Bone marrow (tissue), 2 donors: ENCODE results near the gene SHROOM3.
"Not testable (repeated sequence)": the region's sequence is repeated elsewhere in the genome, so short reads cannot be mapped to it uniquely, and the experiment has no call there.

Source experiments
- DNase-seq, 2 donors: peaks; one replicate each; lab custom pipeline; 2025; lab: John Stamatoyannopoulos, UW

The SHROOM3 gene

GRCh38 chr4:76594173-76594572 is 159.1 kb downstream of the SHROOM3 start:
- no peak for DNase-seq

- DNase-seq: no peak
Observed at GRCh38 chr4:76595435-76595834, 160.4 kb downstream of the SHROOM3 start.

- no peak for DNase-seq
Observed at GRCh38 chr4:76596713-76597112, 161.7 kb downstream of the SHROOM3 start.

DNA sequence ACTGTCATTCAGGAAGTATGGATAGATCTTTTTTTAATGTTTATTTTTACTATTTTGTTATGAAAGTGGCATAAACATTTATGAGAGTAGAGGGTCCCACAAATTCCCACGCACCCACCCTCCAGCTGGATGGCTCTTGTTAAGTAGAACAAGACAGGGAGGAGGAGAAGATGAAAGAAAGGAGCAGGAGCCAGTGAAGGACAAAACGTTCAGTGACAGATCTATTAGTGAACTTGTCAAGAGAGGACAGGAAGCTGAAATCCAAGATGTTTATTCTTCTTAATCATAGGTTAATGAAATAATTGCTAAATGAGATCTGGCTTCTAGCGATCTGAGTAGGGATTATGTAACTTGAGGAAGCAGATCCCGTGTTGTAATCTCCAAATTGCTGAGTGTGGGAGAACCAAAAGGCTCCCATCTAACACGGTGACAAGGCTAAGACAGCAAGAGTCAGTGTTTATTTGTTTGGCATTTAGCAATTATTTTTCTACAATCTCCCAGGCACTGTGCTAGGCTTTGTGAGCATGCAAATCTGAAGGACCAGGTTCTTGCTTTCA is 162.5 kb downstream of the SHROOM3 start:
- no peak for DNase-seq

DNA sequence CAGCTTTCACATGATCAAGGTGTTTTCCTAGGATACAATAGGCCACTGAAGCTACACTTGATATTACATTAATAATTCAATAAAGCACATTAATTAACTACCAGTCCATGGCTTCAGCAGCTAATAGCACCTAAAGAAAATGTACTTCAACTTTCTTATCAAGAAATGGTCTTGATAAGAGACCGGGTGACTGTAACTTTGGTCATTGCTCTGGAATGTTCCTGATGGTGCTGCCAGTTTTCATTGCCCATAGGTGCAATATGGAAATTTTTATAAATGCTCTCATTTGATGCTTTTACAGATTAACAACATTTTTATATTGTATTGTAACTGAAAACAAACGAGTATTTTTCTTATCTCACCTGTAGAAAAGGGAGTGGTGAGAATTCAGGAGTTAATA is 165.4 kb downstream of the SHROOM3 start:
- DNase-seq: no peak

- no peak for DNase-seq
Observed at GRCh38 chr4:76601791-76602190, 166.8 kb downstream of the SHROOM3 start.

GRCh38 chr4:76605099-76605563 is 170.1 kb downstream of the SHROOM3 start:
- DNase-seq: no peak

GRCh38 chr4:76606645-76607265 is 171.7 kb downstream of the SHROOM3 start:
- DNase-seq: no peak

GRCh38 chr4:76607266-76607799 is 172.3 kb downstream of the SHROOM3 start:
- DNase-seq: no peak

GRCh38 chr4:76607846-76608245 is 172.8 kb downstream of the SHROOM3 start:
- no peak for DNase-seq

DNA sequence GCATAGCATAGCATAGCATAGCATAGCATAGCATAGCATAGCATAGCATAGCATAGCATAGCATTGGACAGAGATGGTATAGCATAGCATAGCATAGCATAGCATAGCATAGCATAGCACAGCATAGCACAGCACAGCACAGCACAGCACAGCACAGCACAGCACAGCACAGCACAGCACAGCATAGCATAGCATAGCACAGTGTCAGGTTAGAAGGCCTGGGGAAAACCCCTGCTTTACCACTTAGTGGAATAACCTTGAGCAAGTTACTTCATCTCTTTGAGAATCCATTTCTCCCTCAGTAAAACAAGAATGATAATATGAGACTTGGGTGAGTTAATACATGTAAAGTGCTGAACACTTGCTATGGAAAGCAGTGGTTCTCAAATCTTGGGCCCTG is 173.5 kb downstream of the SHROOM3 start:
- DNase-seq: not testable (repeated sequence)

DNA sequence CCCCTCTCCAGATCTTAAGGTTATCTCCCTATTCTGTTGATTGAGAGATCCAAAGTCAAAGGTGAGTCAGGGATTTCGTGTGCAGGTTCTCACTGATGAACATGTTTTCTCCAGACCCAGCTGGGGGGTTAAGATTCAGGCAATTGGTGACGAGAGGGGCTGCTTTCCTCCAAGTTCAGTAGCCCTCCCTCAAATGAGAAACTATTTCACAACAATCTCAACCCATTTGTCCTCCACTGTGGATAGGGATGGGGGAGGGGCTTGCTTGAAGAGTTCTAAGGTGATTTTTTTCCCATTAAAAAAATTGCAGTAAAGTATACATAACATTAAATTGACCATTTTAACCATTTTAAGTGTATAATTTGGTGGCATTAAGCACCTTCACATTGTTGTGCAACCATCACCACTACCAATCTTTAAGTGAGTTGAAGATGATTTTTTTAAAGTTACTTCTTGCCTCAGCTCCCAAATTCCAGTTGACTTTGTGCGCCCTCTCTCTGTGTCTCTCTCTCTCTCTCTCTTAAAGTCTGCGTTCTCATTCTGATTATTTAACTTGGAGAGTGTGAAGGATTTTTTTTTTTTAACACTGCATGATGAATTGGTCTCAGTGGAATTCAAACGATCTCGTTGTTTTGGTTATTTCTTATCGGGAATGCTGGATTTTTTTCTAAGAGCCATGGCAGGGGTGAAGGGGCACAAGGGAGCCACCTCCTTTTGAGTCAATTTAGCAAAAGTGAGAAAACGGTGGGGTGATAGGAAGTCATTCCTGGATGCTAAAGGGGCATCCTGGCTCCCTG is 175.9 kb downstream of the SHROOM3 start:
- DNase-seq: no peak

DNA sequence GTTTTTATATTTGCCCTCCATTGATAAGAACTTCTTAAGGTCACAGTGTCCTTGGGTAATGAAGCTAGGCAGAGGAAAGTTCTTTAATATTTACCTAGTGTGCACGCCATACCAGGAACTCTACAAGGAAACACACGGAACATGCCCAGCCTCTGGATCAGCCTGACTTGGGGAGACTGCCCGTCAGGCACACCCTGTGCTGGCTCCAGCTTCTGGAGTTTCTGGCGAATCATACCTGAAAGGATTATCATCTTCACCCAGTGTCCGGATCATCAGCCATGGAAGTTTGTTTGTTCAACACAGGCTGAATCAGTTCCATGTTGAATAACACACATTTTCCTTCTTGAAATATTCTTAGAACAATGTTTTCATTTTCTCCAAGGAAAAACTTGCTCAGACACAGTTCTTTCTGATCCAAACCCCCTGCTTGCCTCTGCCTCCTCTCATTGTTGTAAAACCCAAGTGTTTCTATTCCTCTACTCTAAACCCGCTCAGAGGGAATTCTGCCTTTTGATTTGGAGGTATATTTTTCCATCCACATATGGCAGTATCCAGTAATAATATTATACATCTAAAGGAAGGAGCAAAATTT is 176.7 kb downstream of the SHROOM3 start:
- DNase-seq: no peak

DNA sequence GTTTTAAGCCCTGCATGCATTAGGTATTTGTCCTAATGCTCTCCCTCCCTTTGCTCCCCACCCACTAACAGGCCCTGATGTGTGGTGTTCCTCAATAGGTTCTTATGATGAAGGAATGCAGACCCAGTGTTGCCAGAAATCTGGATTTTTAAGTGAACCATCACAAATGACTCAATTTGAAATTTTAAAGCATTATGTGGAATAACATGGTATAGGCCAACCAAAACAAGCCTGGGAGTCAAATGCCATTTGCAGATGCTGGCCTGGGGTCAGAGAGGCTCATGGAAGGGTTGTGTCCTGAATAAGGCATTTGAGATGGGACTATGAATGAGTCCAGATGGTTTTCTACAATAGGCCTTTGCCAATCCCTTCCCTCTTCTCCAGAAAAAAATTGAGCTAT is 179.6 kb downstream of the SHROOM3 start:
- no peak for DNase-seq

DNA sequence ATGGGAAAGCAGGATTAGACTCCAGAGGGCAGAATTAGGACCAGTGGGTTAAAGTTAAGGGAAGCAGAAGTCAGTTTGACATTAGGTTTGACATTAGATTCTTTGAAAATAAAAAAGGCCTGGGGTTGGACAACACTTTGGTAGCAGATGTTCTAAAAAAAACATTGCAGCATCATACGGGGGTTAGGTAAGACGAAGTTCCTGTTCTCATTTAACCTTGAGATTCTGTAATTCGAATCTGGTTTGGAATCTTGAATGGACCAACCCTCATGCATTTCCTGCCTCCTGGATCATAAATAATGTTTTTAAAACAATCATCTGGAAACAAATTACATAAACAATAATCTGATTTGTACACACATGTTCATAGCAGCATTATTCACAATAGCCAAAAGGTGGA is 181.0 kb downstream of the SHROOM3 start:
- DNase-seq: no peak

GRCh38 chr4:76616526-76616925 is 181.5 kb downstream of the SHROOM3 start:
- no peak for DNase-seq

DNA sequence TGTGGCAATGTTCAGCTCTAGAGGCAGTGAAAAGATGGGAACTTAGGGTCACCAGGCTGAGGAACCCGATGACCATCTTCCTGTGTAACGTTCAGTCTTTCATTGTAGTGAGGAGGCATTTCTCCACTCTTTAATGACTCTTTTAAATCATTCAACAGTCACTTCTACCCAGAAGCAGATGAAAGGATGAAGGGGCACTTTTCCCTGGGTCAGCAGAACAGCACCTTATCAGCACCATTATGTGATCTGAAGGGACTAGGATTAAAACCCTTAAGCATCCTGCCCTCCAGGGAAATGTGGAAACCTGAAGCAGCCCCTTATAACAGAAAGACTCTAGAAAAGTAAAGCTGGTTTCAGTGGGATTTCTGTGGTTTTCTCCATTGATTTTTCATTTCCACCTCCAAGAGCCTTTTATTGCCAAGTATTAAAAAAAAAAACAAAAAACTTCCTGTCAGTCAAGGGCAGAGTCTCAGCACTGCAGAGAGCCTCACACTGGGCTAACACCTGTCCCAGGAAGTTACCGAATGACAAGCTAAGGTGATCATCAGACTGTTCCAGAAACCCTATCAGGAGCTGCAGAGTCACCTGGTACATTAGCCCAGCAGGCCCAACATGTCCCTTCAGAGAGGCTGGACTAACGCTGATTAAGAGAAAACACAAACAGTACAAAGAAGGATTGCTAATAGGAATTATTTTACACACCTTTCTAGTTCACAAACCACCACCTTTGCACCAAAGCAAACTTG is 185.9 kb downstream of the SHROOM3 start:
- DNase-seq: no peak

GRCh38 chr4:76622126-76622525 is 187.1 kb downstream of the SHROOM3 start:
- DNase-seq: no peak

DNA sequence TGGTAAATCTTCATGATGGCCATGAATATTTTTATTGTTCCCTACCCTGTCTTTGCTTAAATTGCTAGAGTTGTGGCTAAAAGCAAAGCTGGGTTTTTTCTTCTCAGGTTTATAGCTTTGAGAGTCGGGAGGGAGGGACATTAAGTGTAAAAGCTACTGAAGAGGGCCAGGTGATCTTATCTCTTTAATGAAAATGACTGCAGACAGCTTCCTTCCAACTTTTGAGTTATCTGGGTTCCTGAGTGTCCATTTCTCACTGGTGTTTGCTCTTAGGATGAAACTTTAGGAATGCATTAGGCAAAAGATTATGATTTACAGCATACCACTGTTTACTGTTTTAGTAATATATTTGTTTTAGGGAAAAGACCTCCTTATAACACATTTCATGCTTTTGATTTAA is 187.7 kb downstream of the SHROOM3 start:
- no peak for DNase-seq

DNA sequence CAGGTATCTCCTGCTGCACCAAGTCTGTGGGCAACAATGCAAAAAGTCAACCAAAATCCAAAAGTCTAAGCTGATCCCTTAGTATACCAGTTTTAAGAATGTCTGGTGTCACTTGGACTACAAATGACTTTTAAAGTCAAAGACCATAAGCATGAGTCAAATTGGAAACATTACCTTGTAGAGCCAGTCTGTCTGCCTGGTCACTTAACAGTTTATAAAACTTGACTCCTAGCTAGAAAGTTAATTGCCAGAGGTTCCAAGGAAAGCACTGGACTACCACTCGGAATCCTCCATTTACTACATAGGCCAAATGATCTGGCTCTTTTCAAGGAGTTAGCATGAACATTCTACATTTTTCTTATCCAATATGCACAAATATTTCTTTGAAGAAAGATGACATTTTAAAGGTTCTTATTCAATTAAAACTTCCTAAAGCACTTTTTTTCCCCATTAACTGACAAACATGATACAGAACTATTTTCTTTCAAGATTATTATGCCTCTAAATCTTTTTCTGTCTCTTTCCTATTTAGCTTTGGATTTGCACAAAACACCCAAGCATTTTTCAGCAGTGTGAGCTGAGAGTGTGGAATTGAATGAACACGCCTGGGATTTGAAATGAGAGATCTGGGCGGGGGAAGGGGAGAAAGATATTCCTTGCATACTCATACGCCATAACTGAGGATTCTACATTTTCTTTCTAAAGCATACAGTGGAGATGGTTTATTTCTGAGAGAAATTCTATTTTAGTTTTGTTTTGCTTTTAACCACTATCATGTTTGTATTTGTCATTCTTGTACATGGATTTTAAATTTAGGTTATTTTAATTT is 188.4 kb downstream of the SHROOM3 start:
- no peak for DNase-seq

GRCh38 chr4:76624241-76624681 is 189.2 kb downstream of the SHROOM3 start:
- no peak for DNase-seq
